Ovary (tissue), 9 donors: ENCODE results near the gene CALY. TPM values are rescaled to one million over a fixed set of nuclear protein-coding genes. Genes with fewer than 3 reads are reported as not detected.

Experiments
- DNase-seq, 5 donors: peaks; one replicate each; pipeline ENCODE4 v3.0.0-alpha.2; 2019 to 2020
- H3K27ac ChIP-seq, 2 donors: fragments of 200-600 bp; one replicate each; pipeline versions ENCODE4 v1.5.1 to v1.8.0; 2019 to 2022
- H3K27me3 ChIP-seq: fragments of 200-600 bp; one replicate; pipeline ENCODE4 v1.8.0; 2022
- H3K36me3 ChIP-seq: fragments of 200-600 bp; sonication (generic); one replicate; pipeline ENCODE4 v1.5.1; 2019
- H3K4me1 ChIP-seq: one replicate; pipeline ENCODE4 v1.8.1; 2013; ENCODE audit warnings: mild to moderate bottlenecking, moderate library complexity; ENCODE audit not compliant: insufficient read depth
- H3K4me3 ChIP-seq: fragments of 200-600 bp; sonication (generic); one replicate; pipeline ENCODE4 v1.5.1; 2017
- H3K9me3 ChIP-seq, 2 donors: fragments of 200-600 bp in 1 of 2; sonication (generic) in 1 of 2; one replicate each; pipeline versions ENCODE4 v1.5.1 to v1.8.1; 2013 to 2019; ENCODE audit warnings: mild to moderate bottlenecking in 1 of 2, moderate library complexity in 1 of 2
- EP300 ChIP-seq: sonication (generic); formaldehyde crosslinking; IDR thresholded peaks from one replicate; pipeline ENCODE4 v1.6.1; 2017; ENCODE audit warnings: antibody characterized with exemption
- POLR2A ChIP-seq: fragments of 450-650 bp; IDR thresholded peaks from one replicate; pipeline ENCODE4 v1.6.1; 2017; ENCODE audit warnings: antibody characterized with exemption, mild to moderate bottlenecking, moderate library complexity
- WGBS, 3 donors: extraction: QIAGEN DNeasy Blood & Tissue Kit in 1 of 3; methylation state at CpG; one replicate each; pipeline versions ENCODE4 v1.1.5 to v1.1.7; 2013 to 2017; 5-methylcytosine and 5-hydroxymethylcytosine counted together
- intact Hi-C, 4 donors: fragments of 100-400 bp; cut with DNase I; formaldehyde crosslinking; loops; one replicate each; pipeline versions ENCODE4 v1.11.0 to v1.15.1; 2022 to 2023
- microRNA-seq, 3 donors: library from miRNA; unstranded; fragments of <30 nt; microRNA quantifications; one replicate each; pipeline versions ENCODE4 to v1.2.0, GENCODE V29; 2019 to 2020
- polyA plus RNA-seq, 2 donors: library from polyadenylated mRNA; stranded (reverse); fragments of 200-250 nt in 1 of 2; fragments of 350-450 nt in 1 of 2; fragmentation: Illumina TruSeq in 1 of 2; extraction: RNeasy Lipid Tissue Mini Kit (QIAGEN cat#74804) in 1 of 2; gene quantifications; one replicate each; pipeline ENCODE4 v1.2.3, GENCODE V29; 2013 to 2014
- small RNA-seq: library from RNA; depleted of rRNA; stranded (forward); fragments of <200 nt; gene quantifications from one replicate; pipeline ENCODE3, GENCODE V24; 2016
- total RNA-seq, 7 donors: library from RNA; depleted of rRNA in 2 of 7; stranded (reverse); fragments of >200 nt in 2 of 7; fragmentation: NEBNext Ultra II Directional in 3 of 7; extraction: Animal tissue kit (Norgen Biotek cat#: 25700) in 3 of 7; gene quantifications; one replicate each; pipeline versions ENCODE4 v1.1.0 to v1.2.4, GENCODE V29; 2016 to 2023
- TF ChIP-seq, protein P1 (sequence below), 3 donors: fragments of 450-650 bp in 2 of 3; fragments of 200-600 bp in 1 of 3; IDR thresholded peaks; one replicate each; pipeline versions ENCODE4 v1.5.1 to v1.8.0; 2016 to 2022; ENCODE audit warnings: antibody characterized with exemption in 3 of 3, mild to moderate bottlenecking in 1 of 3
- donor health status: DM: no; HTN: no; CAD: no; lungs with moderate emphysema.
- donor health status: DM: no; HTN: no; CAD: no.
- donor health status: Bipolar disorder and iron deficiency.
- donor health status: DM: yes; HTN: yes; CAD: no.
- donor health status: DM: no; HTN: no; CAD: no.
- donor health status: DM: yes; HTN: yes; CAD: no.

CALY gene
- total and polyA plus RNA-seq, 9 donors = 0.69 TPM; not detected in 8

DNA sequence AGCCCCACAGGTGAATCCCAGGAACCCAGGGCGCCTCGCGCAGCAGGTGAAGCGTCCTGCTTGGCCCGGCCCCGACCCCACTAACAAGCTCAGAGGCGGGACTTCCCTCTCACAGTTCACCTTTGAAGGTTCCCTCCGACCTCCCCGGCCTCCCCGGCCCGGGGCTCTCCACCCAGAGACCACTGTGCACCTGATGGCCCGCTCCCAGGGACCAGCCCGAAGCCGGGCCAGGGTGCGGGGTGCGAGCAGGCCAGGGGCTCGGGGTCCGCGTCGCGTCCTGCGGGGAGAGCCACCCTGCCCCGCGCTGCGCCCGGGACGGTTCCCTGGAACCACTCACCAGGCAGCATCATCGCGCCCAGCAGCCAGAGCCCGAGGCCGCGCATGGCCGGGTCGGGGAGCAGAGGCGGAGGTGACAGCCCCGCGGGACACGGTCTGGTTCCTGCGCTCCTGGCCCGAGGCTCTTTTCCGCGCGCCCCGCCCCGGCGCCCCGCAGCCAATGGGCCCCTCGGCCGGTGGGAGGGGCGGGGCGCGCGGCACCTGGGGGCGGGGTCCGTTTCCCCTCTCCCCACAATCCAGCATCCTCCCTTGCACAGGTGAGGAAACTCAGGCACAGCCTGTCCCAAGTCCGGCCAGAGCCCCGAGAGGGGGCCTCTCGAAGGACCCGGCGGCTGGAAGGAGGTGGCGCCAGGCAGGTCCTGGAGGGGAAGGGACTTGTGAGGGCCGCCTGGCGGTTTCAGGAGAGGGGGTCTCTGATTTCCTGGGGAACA, 60.1 kb downstream of the CALY start, which contains the start of gene ADAM8:
Gene ADAM8 (minus strand): TSS at position 434 of the 767 bp plus-strand sequence. CDS start 51 bp downstream, at position 383.
- H3K27ac ChIP-seq = no peak within 1 kb of the TSS
- no peak within 1 kb of the TSS for H3K4me3 ChIP-seq
- no peaks in the 10 kb centered on the region for H3K4me1 ChIP-seq
- H3K9me3 ChIP-seq = no peaks in the 10 kb centered on the region
- H3K27me3 ChIP-seq = no peaks in the 10 kb centered on the region
- H3K36me3 ChIP-seq = no peaks in the 10 kb centered on the region
- no peak for TF ChIP-seq POLR2A
- TF ChIP-seq, protein P1, sequence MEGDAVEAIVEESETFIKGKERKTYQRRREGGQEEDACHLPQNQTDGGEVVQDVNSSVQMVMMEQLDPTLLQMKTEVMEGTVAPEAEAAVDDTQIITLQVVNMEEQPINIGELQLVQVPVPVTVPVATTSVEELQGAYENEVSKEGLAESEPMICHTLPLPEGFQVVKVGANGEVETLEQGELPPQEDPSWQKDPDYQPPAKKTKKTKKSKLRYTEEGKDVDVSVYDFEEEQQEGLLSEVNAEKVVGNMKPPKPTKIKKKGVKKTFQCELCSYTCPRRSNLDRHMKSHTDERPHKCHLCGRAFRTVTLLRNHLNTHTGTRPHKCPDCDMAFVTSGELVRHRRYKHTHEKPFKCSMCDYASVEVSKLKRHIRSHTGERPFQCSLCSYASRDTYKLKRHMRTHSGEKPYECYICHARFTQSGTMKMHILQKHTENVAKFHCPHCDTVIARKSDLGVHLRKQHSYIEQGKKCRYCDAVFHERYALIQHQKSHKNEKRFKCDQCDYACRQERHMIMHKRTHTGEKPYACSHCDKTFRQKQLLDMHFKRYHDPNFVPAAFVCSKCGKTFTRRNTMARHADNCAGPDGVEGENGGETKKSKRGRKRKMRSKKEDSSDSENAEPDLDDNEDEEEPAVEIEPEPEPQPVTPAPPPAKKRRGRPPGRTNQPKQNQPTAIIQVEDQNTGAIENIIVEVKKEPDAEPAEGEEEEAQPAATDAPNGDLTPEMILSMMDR (IDR thresholded peaks at IDR 0.05) = no peak
- TF ChIP-seq EP300 = no peak
- intact Hi-C loops = no loop called here
- DNase-seq = no peak
- WGBS, 3 donors = 5 to 13% (median 7%) methylated on average over 27 to 63 of the region's 63 CpGs

DNA sequence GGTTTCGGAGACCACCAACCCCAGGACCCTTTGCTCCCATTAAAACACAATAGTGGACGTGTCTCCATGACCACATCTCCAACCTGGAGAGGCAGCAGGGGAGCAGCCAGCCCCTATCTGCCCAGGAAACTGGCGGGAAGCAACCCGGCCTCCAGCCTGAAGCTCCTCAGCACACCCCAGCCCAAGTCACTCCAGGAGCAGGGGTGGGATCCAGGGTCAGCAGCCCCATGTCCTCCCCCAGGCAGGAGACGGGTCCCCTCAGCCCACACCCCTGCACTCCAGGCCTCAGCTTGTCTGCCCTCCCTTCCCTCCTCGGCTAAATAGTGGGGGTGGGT, 60.6 kb downstream of the CALY start:
- Histone ChIP-seq H3K36me3 (no peaks in the 10 kb centered on the region), H3K27ac (no peak overlapping the region), H3K4me3 (no peak overlapping the region), H3K27me3 (no peaks in the 10 kb centered on the region), H3K9me3 (no peaks in the 10 kb centered on the region), H3K4me1 (no peaks in the 10 kb centered on the region)
- WGBS, 3 donors = 30 to 35% (median 32%) methylated on average over 6 of the region's 6 CpGs
- intact Hi-C loops = no loop called here
- TF ChIP-seq POLR2A (no peak), EP300 (no peak)
- TF ChIP-seq, protein P1 (IDR thresholded peaks at IDR 0.05) = no peak
- DNase-seq = no peak

DNA sequence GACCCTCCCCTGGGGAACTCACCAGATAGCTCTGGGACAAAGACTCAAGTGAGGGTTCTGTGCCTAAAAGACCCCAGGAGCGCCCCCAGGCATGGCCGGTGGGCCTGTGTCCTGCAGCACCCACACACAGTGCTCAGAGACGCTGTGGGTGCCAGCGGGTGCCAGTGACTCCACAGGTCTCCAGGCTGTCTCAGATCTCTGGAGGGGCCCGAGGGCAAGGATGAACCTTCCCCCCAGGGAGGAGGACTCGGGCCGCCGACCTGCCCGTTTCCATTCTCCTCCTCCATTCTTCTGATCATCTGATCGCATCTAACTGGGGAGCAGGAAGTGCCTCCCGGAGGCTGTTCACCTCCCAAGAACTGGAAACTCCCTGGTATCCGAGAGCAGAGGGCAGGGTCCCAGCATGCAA, 61.0 kb downstream of the CALY start:
- Histone ChIP-seq H3K27ac (no peak overlapping the region), H3K36me3 (no peaks in the 10 kb centered on the region), H3K4me3 (no peak overlapping the region), H3K4me1 (no peaks in the 10 kb centered on the region), H3K9me3 (no peaks in the 10 kb centered on the region), H3K27me3 (no peaks in the 10 kb centered on the region)
- intact Hi-C loops = no loop called here
- no peak for TF ChIP-seq POLR2A
- TF ChIP-seq EP300 = no peak
- TF ChIP-seq, protein P1 (IDR thresholded peaks at IDR 0.05) = no peak
- WGBS, 3 donors = 29 to 34% (median 31%) methylated on average over 8 to 12 of the region's 12 CpGs
- DNase-seq = no peak

DNA sequence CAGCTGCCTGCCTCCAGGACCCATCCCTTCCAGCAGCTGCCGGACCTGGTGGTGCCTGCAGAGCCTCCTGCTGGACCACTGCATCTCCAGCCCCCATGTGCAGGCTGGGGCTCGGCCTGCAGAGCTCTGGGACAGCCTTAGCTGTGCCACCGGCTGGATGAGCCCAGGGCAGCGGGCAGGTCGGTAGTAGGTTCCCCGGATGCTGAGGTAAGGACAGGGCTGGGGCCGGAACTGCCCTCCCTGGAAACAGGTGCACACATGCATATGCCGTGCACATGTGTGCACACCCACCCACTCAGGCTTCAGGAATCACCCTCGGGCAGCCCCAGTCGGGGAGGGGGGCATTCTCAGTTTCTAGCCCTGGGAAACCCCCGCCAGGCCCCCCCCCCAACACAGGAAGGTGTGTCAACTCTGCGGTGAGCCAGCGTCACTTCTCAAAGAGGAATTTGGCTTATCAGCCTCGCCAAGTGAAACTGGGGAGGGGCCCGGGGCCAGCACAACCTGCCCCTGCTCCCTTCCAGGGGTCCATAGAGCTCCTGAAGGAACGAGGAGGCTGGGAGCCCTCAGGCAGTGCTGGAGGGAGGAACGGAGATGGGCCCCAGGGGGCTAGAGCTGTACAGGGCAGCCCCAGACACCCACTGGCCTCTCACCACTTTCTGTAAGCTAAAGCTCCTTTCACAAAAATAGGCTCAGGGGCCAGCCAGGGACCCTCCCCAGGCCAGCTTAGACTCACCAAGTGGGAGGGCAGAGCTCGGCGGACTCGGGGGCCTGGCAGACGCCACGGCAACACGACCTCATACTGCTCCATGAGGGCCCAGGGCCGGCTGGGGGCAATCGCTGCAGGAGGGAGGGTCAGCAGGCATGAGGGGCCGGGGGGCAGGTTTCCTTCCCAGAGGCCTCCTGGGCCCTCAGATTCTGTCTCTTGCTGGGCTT, 61.7 kb downstream of the CALY start:
- intact Hi-C loops = no loop called here
- H3K36me3 ChIP-seq = no peaks in the 10 kb centered on the region
- no peak overlapping the region for H3K27ac ChIP-seq
- no peaks in the 10 kb centered on the region for H3K27me3 ChIP-seq
- DNase-seq = no peak
- TF ChIP-seq POLR2A (no peak), EP300 (no peak)
- TF ChIP-seq, protein P1 (IDR thresholded peaks at IDR 0.05) = no peak
- no peak overlapping the region for H3K4me3 ChIP-seq
- H3K9me3 ChIP-seq = no peaks in the 10 kb centered on the region
- 46 to 53% (median 51%) methylated on average over 16 to 26 of the region's 26 CpGs for WGBS, 3 donors
- H3K4me1 ChIP-seq = no peaks in the 10 kb centered on the region

Small RNA genes lying within 50 kb of the gene (microRNA-seq; reads per million reads assigned to microRNA genes)
- gene MIR3944 = 0.32 to 0.89 (median 0.75) reads per million in 3 donors

Small RNA genes lying within 50 kb of the gene (small RNA-seq; reads per million reads assigned to genes)
- gene AL360181.4 (not detected), gene BANF1P2 (not detected), gene MIR3944 (not detected)

Other genes with a start within 250 kb of the CALY start
- gene ADGRA1, start 249.0 kb downstream of the CALY start, total RNA-seq = under 1 TPM in 4 of 7 donors, not detected in 3; 0.07 to 0.92 (median 0.13) TPM
- not detected for gene ADGRA1, start 249.0 kb downstream of the CALY start, polyA plus RNA-seq
- gene KNDC1, start 176.7 kb downstream of the CALY start, total RNA-seq = 10 to 100 TPM in 6 of 7 donors, 1 to 10 TPM in 1; 6.7 to 34.9 (median 18.6) TPM
- gene KNDC1, start 176.7 kb downstream of the CALY start, polyA plus RNA-seq = 1 to 10 TPM in 1 of 2 donors, under 1 TPM in 1; 0.67 to 5.6 TPM
- 1 to 10 TPM in 5 of 7 donors, under 1 TPM in 1, not detected in 1; 0.35 to 9.3 (median 2.9) TPM for gene UTF1, start 106.7 kb downstream of the CALY start, total RNA-seq
- gene UTF1, start 106.7 kb downstream of the CALY start, polyA plus RNA-seq = under 1 TPM in 1 of 2 donors, not detected in 1; 0.06 TPM
- gene VENTX, start 99.0 kb downstream of the CALY start, total RNA-seq = 1 to 10 TPM in 4 of 7 donors, under 1 TPM in 3; 0.23 to 2.2 (median 1.1) TPM
- under 1 TPM; 0.36 to 0.47 TPM for gene VENTX, start 99.0 kb downstream of the CALY start, polyA plus RNA-seq
- gene ADAM8, start 60.0 kb downstream of the CALY start, total RNA-seq = 1 to 10 TPM; 1.9 to 5.9 (median 4.4) TPM
- gene ADAM8, start 60.0 kb downstream of the CALY start, polyA plus RNA-seq = 1 to 10 TPM in 1 of 2 donors, under 1 TPM in 1; 0.48 to 1.7 TPM
- gene TUBGCP2, start 28.0 kb downstream of the CALY start, total RNA-seq = 10 to 100 TPM; 31.2 to 70.5 (median 56.4) TPM
- gene TUBGCP2, start 28.0 kb downstream of the CALY start, polyA plus RNA-seq = 10 to 100 TPM; 32.4 to 48.3 TPM
- 10 to 100 TPM; 23.3 to 64.8 (median 46.8) TPM for gene ZNF511, start 28.0 kb downstream of the CALY start, total RNA-seq
- gene ZNF511, start 28.0 kb downstream of the CALY start, polyA plus RNA-seq = 10 to 100 TPM; 16.3 to 52.1 TPM
- gene PRAP1, start 10.5 kb upstream of the CALY start, total RNA-seq = 1 to 10 TPM in 1 of 7 donors, not detected in 6; 2.0 TPM
- not detected for gene PRAP1, start 10.5 kb upstream of the CALY start, polyA plus RNA-seq
- gene FUOM, start 21.1 kb upstream of the CALY start, total RNA-seq = 10 to 100 TPM in 6 of 7 donors, 1 to 10 TPM in 1; 9.2 to 26.3 (median 17.1) TPM
- gene FUOM, start 21.1 kb upstream of the CALY start, polyA plus RNA-seq = 10 to 100 TPM in 1 of 2 donors, 1 to 10 TPM in 1; 1.2 to 14.8 TPM
- gene ECHS1, start 36.5 kb upstream of the CALY start, total RNA-seq = 10 to 100 TPM; 27.2 to 74.4 (median 66.4) TPM
- 100 to 1,000 TPM in 1 of 2 donors, 10 to 100 TPM in 1; 68.9 to 102 TPM for gene ECHS1, start 36.5 kb upstream of the CALY start, polyA plus RNA-seq
- gene PAOX, start 42.4 kb upstream of the CALY start, total RNA-seq = 10 to 100 TPM in 3 of 7 donors, 1 to 10 TPM in 4; 6.3 to 11.4 (median 9.2) TPM
- gene PAOX, start 42.4 kb upstream of the CALY start, polyA plus RNA-seq = 1 to 10 TPM; 2.1 to 7.8 TPM
- 10 to 100 TPM; 23.1 to 55.1 (median 32.5) TPM for gene MTG1, start 57.3 kb upstream of the CALY start, total RNA-seq
- gene MTG1, start 57.3 kb upstream of the CALY start, polyA plus RNA-seq = 10 to 100 TPM; 33.7 to 34.9 TPM
- gene SPRN, start 87.7 kb upstream of the CALY start, total RNA-seq = under 1 TPM in 3 of 7 donors, not detected in 4; 0.11 to 0.20 (median 0.15) TPM
- gene SPRN, start 87.7 kb upstream of the CALY start, polyA plus RNA-seq = under 1 TPM; 0.05 to 0.10 TPM
- gene SCART1, start 117.0 kb upstream of the CALY start, total RNA-seq = 1 to 10 TPM in 6 of 7 donors, under 1 TPM in 1; 0.72 to 5.0 (median 3.6) TPM
- gene SCART1, start 117.0 kb upstream of the CALY start, polyA plus RNA-seq = under 1 TPM; 0.71 to 0.72 TPM
- 1 to 10 TPM in 6 of 7 donors, under 1 TPM in 1; 0.83 to 4.6 (median 3.7) TPM for gene CYP2E1, start 190.5 kb upstream of the CALY start, total RNA-seq
- gene CYP2E1, start 190.5 kb upstream of the CALY start, polyA plus RNA-seq = 1 to 10 TPM in 1 of 2 donors, under 1 TPM in 1; 0.96 to 1.6 TPM
- gene SYCE1, start 228.7 kb upstream of the CALY start, total RNA-seq = 1 to 10 TPM in 5 of 7 donors, under 1 TPM in 1, not detected in 1; 0.53 to 3.2 (median 2.5) TPM
- 1 to 10 TPM in 1 of 2 donors, under 1 TPM in 1; 0.40 to 8.1 TPM for gene SYCE1, start 228.7 kb upstream of the CALY start, polyA plus RNA-seq